LNCaP clone FGC (cell line): ENCODE data around the gene RPL5.
A peak's percentile ranks its signal among the peaks of the same experiment; 100 is the strongest.

Experiments used
- DNase-seq: peaks from one replicate; pipeline ENCODE4 v3.0.0-alpha.2; 2011; ENCODE audit warnings: low read depth
- H3K4me3 ChIP-seq: 2 replicates; pipeline ENCODE4 v1.5.1; 2011; ENCODE audit warnings: mild to moderate bottlenecking, low read depth, low read length, control low read depth
- TF ChIP-seq, protein P1 (sequence below): IDR thresholded peaks from 2 replicates; pipeline ENCODE4 v1.5.1; 2012; ENCODE audit warnings: mild to moderate bottlenecking; ENCODE audit not compliant: control insufficient read depth, insufficient read depth; ENCODE audit errors: extremely low read depth

Gene RPL5

DNA sequence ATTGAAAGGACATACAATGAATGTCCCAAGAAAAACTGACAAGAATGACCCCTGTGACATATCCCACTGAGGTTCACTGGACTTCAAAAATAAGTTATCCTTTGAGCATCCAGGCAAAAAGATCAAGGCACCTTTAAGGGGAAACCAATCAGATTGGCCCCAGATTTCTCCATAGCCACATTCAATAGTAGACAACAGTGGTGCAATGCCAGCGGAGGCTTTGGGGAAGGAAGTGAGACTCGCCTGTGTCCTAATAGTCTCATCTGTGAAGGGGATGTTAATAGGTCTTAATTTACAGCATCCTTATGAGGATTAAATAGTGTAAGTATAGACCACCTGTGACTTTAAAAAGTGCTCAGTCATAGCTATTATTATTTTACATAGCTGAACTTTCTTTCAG is 21.5 kb downstream of the RPL5 start:
- TF ChIP-seq, protein P1, sequence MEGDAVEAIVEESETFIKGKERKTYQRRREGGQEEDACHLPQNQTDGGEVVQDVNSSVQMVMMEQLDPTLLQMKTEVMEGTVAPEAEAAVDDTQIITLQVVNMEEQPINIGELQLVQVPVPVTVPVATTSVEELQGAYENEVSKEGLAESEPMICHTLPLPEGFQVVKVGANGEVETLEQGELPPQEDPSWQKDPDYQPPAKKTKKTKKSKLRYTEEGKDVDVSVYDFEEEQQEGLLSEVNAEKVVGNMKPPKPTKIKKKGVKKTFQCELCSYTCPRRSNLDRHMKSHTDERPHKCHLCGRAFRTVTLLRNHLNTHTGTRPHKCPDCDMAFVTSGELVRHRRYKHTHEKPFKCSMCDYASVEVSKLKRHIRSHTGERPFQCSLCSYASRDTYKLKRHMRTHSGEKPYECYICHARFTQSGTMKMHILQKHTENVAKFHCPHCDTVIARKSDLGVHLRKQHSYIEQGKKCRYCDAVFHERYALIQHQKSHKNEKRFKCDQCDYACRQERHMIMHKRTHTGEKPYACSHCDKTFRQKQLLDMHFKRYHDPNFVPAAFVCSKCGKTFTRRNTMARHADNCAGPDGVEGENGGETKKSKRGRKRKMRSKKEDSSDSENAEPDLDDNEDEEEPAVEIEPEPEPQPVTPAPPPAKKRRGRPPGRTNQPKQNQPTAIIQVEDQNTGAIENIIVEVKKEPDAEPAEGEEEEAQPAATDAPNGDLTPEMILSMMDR: no peak
- DNase-seq: no peak
- no peak overlapping the region for H3K4me3 ChIP-seq

DNA sequence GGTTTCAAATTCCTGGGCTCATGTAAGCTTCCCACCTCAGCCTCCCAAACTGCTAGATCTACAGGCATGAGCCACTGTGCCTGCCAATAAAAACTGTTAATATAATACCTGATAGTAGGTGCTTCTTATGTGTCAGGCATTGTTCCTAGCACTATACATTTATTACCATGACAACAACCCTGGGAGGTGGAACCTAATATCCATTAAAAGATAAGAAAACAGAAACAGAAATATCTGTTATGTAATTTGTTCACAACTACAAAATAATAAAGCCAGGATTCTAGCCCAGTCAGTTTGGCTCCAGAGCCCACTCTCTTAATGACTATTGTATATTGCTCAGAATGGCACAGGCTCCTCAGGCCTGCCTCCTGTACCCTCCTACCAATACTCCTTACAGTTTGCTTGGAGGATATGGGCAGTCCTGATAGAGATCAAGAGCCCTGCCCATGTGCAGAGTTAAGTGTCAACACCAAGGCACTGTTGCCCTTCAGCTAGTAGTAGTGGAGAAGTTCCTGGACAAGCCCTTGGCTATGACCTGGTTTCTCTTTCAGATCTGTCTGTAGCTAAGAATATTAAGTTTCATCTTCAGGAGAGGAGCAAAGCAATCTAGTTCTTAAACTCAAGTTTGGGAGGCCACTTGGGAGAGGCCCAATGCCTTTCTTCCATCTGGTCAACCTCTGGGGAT is 22.4 kb downstream of the RPL5 start:
- TF ChIP-seq, protein P1: no peak
- DNase-seq: no peak
- no peak overlapping the region for H3K4me3 ChIP-seq

DNA sequence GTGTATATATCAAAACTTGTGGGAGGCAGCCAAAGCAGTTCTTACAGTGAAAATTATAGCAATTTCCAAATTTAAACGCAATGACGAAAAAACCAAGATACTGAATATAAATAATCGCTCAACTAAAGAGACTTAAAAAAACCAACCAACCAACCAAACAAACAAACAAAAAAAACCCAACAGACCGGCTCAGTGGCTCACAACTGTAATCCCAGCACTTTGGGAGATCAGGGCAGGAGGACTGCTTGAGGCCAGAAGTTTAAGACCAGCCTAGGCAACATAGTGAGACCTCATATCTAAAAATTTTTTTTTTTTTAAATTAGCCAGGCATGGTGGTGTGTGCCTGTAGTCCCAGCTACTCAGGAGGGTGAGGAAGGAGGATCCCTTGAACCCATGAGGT is 23.4 kb downstream of the RPL5 start:
- DNase-seq: no peak
- TF ChIP-seq, protein P1: no peak
- no peak overlapping the region for H3K4me3 ChIP-seq

DNA sequence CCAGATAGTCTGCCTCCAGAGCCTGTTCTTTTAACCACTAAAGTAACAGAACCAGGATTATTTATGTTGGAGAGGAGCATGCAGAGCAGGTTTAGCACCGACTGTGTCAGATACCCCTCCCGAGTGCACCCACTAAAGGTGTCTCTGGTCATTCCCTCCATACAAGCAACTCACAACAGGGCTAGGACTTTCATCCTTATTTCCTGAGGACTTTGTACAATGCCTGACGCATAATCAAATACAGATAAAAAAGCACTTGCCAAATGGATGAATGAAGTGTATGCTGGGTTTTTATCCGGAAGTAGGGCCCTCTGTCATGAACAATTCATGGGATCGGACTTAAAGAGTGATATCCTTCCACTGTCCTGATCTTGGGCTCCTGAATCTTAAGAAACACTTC is 26.0 kb downstream of the RPL5 start:
- TF ChIP-seq, protein P1: no peak
- no peak for DNase-seq
- no peak overlapping the region for H3K4me3 ChIP-seq

DNA sequence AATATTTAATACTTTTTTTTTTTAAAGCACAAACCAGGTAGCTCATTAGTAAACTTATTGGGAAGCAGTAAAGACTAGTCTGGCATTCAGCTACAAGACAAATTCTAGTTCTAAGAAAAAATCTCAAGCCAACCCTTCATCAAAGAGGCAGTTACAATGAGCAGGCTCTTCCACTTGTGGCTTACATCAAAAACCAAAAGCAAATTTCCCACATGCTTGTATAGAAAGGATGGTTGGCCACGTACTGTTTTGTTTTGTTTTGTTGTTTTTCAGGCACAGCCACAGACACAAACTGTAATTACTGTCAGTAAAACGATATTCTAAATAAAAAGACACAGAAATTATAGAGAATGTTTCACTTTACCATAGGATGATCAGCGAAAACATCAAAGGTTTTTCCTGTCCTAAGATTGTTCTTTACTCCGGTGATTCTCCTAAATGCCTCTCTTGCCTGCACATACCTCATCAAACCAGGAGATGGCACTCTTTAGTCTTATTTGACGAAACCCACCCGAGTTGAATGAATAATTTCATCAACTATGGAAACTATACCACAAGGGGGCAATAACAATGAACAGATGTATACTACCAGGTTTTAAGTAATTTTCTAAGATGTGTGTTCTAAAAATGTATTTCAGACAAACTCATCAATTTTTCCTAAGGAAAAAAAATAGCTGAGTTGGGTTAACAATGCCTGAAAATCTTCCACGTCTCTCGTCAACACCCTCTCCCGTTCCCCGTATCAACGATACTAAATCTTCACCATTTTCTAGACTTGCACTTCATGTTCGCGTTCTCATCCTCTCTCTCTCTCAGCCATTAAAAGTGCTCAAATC is 26.9 kb downstream of the RPL5 start:
- TF ChIP-seq, protein P1: peak; percentile 97
- H3K4me3 ChIP-seq: no peak overlapping the region
- peak; percentile 53 for DNase-seq

DNA sequence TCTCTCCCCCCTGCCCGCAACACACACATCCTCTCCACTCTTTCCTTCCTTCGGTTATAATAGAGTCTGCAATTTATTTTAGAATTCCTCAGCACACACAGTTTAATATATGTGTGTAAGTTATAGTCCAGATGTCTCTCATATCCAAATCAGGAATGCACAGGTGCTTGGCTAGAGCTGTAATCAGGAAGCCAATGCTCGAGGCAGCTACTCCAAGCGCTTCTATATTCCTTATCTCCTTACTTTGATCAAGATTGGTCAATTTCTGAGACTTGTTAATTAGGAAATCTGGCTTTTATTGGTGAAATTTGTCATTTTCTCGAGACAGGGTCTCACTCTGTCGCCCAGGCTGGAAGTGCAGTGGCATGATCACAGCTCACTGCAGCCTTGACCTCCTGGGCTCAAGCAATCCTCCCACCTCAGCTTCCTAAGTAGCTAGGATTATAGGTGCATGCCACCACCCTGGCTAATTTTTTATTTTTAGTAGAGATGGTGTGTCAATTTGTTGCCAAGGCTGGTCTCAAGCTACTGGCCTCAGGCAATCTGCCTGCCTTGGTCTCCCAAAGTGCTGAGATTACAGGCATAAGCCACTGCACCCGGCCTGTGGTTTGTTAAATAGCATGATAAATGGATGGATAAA is 27.7 kb downstream of the RPL5 start:
- no peak overlapping the region for H3K4me3 ChIP-seq
- TF ChIP-seq, protein P1: no peak

More for the DNA sequence above, 27.7 kb downstream of the RPL5 start:
- DNase-seq: no peak
